ENCODE results near the gene GFOD2. TPM values are rescaled to one million over a fixed set of nuclear protein-coding genes. Genes with fewer than 3 reads are reported as not detected.

GFOD2 gene
- total RNA-seq, 1 donor from 2014 or later, result 31.7 TPM

- no peak for TF ChIP-seq CTCF (conservative IDR thresholded peaks at IDR 0.05)
- no peaks in the 10 kb centered on the region for H3K9me3 Mint-ChIP-seq
- H3K4me1 Mint-ChIP-seq (ENCODE audit: unreplicated experiment), result peaks cover 22% of the 10 kb centered on the region
- H3K4me3 Mint-ChIP-seq, result no peak overlapping the region
- no peaks in the 10 kb centered on the region for H3K27me3 Mint-ChIP-seq
- H3K27ac Mint-ChIP-seq, result peak overlapping the region; percentile 88
- DNase-seq (ENCODE audit: extremely low spot score, unreplicated experiment), result no peak
- no peaks in the 10 kb centered on the region for H3K36me3 Mint-ChIP-seq
These were observed 42.2 kb downstream of the GFOD2 start for GRCh38 chr16:67676939-67677338.

- H3K36me3 Mint-ChIP-seq, result no peaks in the 10 kb centered on the region
- peak overlapping the region; percentile 55 for H3K4me3 Mint-ChIP-seq
- peak overlapping the region; percentile 88 for H3K27ac Mint-ChIP-seq
- DNase-seq (ENCODE audit: extremely low spot score, unreplicated experiment), result no peak
- H3K9me3 Mint-ChIP-seq, result no peaks in the 10 kb centered on the region
- peaks cover 22% of the 10 kb centered on the region for H3K4me1 Mint-ChIP-seq (ENCODE audit: unreplicated experiment)
- no peak for TF ChIP-seq CTCF (conservative IDR thresholded peaks at IDR 0.05)
- H3K27me3 Mint-ChIP-seq, result no peaks in the 10 kb centered on the region
These were observed 42.6 kb downstream of the GFOD2 start for GRCh38 chr16:67676516-67676915.

DNA sequence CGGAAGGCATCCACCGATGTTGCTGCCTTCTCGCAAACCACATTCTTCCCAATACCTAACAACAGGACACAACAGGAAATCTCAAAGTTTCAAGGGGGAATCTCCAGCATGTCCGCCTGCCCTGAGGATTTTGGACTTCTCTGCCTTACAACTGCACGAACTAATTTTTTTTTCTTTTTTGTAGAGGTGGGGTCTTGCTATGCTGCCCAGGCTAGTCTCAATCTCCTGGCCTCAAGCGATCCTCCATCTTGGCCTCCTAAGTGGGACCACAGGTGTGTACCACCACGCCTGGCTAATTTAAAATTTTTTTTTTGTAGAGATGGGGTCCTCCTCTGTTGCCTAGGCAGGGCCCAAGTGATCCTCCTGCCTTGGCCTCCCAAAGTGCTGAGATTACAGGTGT is 43.1 kb downstream of the GFOD2 start:
- DNase-seq (ENCODE audit: extremely low spot score, unreplicated experiment), result no peak
- peaks cover 22% of the 10 kb centered on the region for H3K4me1 Mint-ChIP-seq (ENCODE audit: unreplicated experiment)
- TF ChIP-seq CTCF (conservative IDR thresholded peaks at IDR 0.05), result no peak
- H3K36me3 Mint-ChIP-seq, result no peaks in the 10 kb centered on the region
- no peaks in the 10 kb centered on the region for H3K9me3 Mint-ChIP-seq
- no peak overlapping the region for H3K4me3 Mint-ChIP-seq
- H3K27me3 Mint-ChIP-seq, result no peaks in the 10 kb centered on the region
- peak overlapping the region; percentile 88 for H3K27ac Mint-ChIP-seq

DNA sequence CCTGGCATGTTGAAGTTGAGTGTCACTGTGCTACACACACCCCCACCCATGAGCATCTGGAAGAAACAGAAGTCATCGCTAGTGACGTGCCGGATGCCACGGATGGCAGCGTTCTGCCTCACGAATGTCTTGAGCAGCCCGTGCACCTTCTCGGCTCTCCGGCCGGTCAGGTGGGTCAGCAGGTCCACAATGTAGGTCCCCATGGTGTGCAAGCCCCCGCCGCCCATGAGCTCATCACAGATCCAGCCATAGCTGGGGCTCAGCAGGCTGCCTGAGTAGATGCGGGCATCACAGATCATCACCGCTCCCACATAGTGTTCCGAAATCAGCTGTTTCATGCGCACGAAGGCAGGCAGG is 43.6 kb downstream of the GFOD2 start:
- Mint-ChIP-seq H3K36me3 (no peaks in the 10 kb centered on the region), H3K9me3 (no peaks in the 10 kb centered on the region), H3K27me3 (no peaks in the 10 kb centered on the region), H3K4me3 (no peak overlapping the region), H3K4me1 (ENCODE audit: unreplicated experiment) (peaks cover 22% of the 10 kb centered on the region), H3K27ac (no peak overlapping the region)
- TF ChIP-seq CTCF (conservative IDR thresholded peaks at IDR 0.05), result no peak
- DNase-seq (ENCODE audit: extremely low spot score, unreplicated experiment), result no peak

- Mint-ChIP-seq H3K9me3 (no peaks in the 10 kb centered on the region), H3K27me3 (no peaks in the 10 kb centered on the region), H3K4me1 (ENCODE audit: unreplicated experiment) (peaks cover 22% of the 10 kb centered on the region), H3K4me3 (no peak overlapping the region), H3K36me3 (no peaks in the 10 kb centered on the region), H3K27ac (no peak overlapping the region)
- DNase-seq (ENCODE audit: extremely low spot score, unreplicated experiment), result no peak
- TF ChIP-seq CTCF (conservative IDR thresholded peaks at IDR 0.05), result no peak
These were observed 44.1 kb downstream of the GFOD2 start for GRCh38 chr16:67674851-67675578.

All from type B pancreatic cell (in vitro differentiated cells).